ENCODE measurements around the gene GNB5. TPM values are rescaled to one million over a fixed set of nuclear protein-coding genes. Genes with fewer than 3 reads are reported as not detected.
A peak's percentile ranks its signal among the peaks of the same experiment; 100 is the strongest.

GNB5 gene
- polyA plus RNA-seq, 4 donors, result 14.7 to 19.4 (median 17.4) TPM

DNA sequence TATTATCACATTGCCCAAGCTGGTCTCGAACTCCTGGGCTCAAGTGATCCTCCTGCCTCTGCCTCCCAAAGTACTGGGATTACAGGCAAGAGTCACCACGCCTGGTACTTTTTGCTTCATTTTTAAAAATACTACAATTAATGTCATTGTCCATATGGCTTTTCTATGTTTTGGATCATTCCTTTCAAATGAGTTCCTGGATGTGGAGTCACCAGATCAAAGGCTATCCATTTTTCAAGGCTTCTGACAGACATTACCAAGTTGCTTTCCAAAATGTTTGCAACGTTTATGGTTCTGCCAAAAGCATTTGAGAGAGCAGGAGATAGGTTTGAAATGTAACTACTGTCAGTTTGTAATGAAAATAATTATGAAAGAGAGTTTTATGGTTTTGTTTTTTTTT lies 44.4 kb downstream of the GNB5 start:
- no peak for DNase-seq (ENCODE audit: low read depth in 4 of 4, low spot score in 3 of 4)

- DNase-seq (ENCODE audit: low read depth in 4 of 4, low spot score in 3 of 4), result no peak
Measured at GRCh38 chr15:52146261-52146660, 44.9 kb downstream of the GNB5 start.

- DNase-seq (ENCODE audit: low read depth in 4 of 4, low spot score in 3 of 4), result no peak
Measured at GRCh38 chr15:52144656-52145178, 46.5 kb downstream of the GNB5 start.

- no peak for DNase-seq (ENCODE audit: low read depth in 4 of 4, low spot score in 3 of 4)
Measured at GRCh38 chr15:52143873-52144272, 47.3 kb downstream of the GNB5 start.

DNA sequence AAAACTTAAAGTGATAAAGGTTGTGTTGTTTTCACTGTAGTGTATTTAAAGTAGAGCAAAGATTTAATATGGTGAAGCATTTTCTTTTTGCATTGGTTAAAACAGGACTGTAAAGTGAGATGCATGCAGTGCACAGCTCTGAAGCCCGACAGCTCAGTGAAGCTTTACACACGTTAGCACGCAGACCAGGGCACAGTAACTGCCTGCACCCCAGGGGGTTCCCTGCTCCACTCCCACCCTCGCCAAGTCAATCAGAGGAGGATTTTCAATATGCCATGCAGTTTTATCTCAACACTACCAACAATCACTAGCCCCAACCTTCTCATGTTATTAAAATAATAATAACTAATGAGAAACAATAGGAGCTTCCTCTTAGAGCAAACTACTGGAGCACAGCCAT lies 50.5 kb downstream of the GNB5 start:
- no peak for DNase-seq (ENCODE audit: low read depth in 4 of 4, low spot score in 3 of 4)

DNA sequence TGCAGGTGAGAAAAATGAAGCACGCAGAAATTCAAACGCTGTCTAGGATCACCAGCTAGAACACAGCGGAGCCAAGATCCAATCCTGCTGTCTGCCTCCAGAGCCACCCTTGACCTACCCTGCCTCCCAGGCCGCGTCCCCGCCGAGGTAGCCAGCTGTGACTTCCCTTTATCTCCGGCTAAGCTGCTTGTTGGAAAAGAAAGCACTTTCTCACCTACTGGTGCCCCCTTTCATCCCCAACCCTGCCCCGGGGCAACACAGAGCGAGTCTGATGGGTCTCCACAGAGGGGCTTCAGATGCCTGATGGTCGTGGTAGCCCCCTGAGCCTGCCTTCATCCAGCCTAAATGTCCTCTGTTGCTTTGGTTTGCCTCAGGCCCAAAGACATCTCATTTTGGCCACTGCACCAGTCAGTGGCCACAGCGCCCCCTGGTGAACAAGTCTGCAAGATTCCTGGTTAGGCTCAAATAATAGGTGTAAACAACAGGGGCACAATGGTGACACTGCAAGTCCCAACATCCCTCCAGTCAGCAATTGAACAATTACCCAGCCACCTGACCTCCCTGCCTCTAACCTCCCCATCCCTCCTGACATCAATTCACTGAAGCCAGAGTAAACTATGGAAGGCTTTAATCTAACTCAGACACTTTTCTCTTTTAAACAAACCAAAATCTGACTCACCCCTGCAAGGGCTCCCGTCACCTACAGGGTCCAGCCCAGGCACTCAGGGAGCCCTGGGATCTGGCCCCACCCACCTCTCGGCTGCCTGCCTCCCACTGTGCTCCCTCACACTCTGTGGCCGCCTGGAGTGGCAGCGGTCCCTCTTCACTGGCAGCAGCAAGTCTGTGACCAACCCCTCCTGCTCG lies 51.4 kb downstream of the GNB5 start:
- peak in 2 of 4 donors; percentile 27 to 32 for DNase-seq (ENCODE audit: low read depth in 4 of 4, low spot score in 3 of 4)

DNA sequence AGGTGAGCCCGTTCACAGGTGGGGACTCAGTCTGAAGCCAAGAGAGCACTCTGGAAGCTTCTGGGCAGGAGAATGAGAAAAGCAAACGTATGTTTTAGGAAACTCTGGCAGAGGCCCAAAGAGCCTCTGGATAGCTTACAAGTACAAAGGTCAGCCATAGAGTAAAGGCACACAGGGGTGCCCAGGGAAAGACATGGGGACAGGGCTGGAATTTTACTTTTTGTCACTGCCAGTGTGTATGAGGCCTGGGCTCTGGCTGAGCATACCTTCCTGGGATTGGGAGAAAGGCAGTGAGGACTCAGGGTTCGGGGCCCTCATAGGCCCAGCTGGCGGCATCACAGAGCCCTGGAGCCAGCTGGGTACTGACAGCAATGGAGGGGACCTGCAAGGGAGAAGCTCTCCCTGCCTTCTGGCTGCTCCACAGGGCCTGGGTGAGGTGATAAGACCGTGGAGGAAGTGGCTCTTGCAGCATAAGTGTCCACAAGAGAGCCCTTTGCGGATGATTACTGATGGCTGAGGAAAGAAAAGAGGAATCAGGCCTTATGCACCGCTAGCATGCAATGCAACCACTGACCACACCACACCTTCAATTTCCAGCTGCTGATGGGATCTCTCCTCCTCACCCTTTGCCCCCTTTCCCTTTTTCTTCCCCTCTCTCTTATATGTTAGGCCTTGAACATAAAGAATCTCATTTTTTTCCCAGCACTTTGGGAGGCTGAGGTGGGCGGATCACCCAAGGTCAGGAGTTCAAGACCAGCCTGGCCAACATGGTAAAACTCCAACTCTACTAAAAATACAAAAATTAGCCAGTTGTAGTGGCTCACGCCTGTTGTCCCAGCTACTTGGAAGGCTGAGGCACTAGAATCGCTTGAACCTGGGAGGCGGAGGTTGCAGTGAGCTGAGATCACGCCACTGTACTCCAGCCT lies 53.5 kb downstream of the GNB5 start:
- no peak for DNase-seq (ENCODE audit: low read depth in 4 of 4, low spot score in 3 of 4)

- no peak for DNase-seq (ENCODE audit: low read depth in 4 of 4, low spot score in 3 of 4)
Measured at GRCh38 chr15:52136442-52136980, 54.7 kb downstream of the GNB5 start.

DNA sequence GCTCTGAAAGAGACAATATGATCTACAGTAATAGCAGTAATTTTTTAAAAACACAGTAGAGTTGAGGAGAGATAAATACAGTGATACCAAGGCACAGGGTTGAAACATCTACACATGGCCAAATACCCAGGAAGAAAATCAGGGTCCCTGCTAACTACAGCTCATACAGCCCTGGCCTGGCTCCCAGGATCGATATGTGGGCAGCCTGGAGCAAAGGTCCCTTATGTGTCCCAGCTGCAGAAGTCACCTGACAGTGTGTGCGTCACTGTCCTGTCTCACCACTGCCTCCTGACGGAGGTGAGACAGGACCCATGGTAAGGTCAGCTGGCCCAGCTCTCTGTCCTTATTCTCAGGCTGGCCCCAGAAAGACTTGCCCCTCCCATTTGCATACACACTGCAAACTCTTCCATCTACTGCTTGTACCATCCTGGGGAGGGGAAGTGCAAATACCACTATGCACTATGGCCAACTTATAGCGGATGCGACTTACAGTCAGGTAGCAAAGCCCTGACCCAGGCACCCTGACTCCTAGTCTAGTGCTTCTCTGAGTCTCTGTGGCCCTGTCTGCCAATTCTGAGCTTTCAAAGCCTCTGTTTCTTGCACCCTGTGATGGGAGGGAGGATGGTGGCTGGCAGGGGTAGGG lies 56.6 kb downstream of the GNB5 start:
- DNase-seq (ENCODE audit: low read depth in 4 of 4, low spot score in 3 of 4), result no peak

DNA sequence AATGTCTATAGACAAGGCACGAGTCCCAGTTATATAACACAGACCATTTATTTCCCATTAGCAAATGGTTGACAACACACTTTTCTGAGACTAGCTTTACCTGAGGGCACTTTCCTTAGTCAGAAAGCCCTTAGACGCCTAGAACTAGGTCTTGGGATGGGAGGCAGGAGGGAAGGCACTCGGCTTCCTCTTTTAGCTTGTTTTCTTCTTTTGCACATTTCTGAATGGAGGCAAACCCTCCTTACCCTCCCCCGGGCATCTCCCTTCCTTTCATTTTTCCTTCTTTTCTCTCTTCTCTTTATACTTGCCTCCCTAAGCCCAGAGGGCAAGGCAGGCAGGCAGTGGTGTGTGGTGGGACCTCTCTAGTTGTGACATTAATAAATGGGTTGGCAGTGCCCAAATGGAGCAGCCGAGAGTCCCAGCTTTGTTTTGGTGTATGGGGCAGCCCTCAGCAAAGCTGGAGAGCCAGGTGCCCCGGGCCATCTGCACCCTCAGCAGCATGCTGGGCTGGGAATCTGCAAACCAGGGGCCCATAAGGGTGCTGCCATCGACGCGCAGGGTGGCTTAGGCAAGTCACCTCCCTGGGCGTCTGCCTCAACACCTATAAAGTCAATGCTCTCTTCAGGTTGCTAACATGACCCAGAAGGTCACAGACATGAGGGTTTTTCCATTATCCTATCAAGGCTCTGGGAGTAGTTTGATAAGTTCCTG lies 57.5 kb downstream of the GNB5 start:
- no peak for DNase-seq (ENCODE audit: low read depth in 4 of 4, low spot score in 3 of 4)

DNA sequence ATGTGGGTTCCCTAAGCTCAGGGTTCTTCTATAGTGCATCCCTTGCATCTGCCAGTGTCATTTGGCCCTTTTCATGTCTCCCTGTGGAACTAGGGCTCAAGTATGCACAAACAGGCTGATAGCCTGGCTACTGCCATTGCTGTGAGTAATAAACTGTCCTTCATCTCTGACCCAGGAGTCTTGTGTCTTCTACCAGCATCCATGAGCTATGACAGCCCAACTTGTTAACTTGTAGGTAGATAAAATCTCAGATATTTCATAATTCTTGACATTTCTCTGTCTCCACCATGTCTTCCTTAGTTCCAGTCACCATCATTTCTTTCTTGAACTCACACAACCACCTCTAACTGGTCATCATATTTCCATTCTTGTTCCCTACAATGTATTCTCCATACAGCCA lies 59.1 kb downstream of the GNB5 start:
- no peak for DNase-seq (ENCODE audit: low read depth in 4 of 4, low spot score in 3 of 4)

DNA sequence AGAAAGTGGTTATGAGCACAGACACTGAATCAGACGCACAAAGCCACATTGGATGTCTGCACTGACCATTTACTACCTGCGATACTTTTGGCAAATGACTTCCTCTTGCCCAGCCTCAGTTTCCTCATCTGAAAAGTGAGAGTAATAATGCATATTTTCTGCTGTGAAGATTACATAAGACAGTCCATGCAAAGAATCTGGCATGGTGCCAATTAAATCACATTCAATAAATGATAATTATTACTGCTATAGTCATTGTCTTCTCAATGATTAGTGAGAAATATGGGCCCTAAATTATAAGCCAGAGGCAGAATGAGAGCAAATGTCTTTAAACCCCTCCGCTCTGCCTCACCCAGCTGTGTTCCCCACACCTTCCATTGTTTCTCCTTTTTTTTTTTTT lies 62.6 kb downstream of the GNB5 start:
- no peak for DNase-seq (ENCODE audit: low read depth in 4 of 4, low spot score in 3 of 4)

DNA sequence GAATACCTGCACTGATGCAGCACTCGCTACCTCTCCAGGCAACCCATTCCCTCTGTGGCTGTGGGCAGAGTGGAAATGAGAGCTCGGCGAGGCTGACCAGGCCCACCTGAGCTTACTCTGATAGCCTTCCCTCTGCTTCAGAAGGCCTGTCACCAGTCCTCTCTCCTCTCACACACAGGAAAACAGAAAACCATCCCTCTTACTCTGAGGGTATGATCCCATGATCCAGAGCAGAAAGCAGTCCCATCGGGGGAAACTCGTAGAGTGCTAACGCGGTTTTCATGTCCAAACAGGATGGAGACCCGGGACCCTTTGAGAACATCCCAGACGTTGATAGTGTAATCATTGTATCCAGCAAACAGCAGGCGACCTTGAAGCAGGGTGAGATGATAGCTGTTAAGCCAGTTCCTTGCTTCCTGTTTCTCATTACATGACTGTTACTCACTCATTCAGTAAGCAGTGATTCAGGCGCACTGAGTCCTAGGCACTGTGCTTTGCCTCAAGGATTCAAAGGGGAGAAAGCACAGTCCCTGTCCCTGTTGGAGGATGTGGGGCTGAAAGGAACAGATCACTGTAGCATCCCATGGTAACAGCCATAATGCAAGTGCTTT lies 66.8 kb downstream of the GNB5 start:
- DNase-seq (ENCODE audit: low read depth in 4 of 4, low spot score in 3 of 4), result no peak

DNA sequence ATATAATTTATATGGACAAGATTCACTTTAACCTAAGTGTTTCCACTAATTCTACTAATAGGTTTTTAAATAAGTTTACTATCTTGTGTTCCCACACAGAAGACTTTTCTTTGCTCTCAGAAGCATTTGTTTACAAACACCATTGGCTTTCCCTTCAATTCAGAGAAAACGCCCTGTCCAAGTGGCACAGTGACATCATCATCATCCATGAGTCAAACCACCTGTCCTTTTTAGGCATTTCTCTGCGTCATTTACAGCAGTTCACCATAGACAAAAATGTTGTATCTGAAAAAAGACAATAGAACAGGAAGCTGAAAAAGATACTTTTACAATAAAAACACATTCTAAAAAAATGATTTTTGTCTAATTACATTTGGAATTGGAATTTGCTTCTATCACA lies 69.3 kb downstream of the GNB5 start:
- no peak for DNase-seq (ENCODE audit: low read depth in 4 of 4, low spot score in 3 of 4)

DNA sequence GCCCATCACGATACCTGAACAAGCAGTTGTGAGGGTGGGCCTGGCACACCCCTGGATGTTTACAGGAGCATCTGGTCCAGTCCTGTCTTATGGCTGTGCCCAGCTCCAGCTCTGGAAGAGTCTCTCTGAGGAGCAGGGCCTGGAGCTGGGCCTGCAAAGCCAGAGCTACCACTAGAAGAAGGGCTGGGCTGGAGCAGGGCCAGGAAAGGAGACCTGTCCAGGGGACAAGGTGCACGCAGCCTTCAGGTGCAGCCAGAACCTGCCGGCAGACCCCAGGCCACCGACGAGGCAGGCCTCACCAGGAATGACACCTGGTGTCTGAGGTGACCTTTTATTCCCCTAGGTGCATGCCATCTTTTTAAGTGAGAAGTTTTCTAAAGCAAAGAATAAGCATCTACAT lies 70.2 kb downstream of the GNB5 start:
- no peak for DNase-seq (ENCODE audit: low read depth in 4 of 4, low spot score in 3 of 4)

DNA sequence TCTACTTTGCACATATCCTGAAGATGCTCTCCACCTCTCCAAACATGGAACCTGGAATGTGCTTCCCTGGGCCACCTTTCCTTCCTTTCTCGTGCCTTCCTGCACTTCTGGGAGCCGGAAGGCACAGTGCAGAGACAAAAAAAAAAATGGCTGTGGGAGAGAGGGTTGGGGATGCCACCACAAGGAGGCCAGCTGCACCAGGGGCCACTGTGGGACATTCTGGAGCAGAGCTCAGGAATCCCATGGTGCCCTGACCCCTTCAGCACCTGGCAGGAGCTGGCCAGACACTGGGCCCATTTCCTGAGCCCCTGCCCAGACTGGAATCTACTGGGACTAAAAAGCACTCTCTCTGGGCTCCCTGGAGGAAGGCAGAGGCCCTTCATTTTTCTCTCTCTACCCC lies 70.7 kb downstream of the GNB5 start:
- DNase-seq (ENCODE audit: low read depth in 4 of 4, low spot score in 3 of 4), result no peak

- DNase-seq (ENCODE audit: low read depth in 4 of 4, low spot score in 3 of 4), result no peak
Measured at GRCh38 chr15:52118969-52119749, 72.0 kb downstream of the GNB5 start.

GRCh38 chr15:52117549-52117948 lies 73.6 kb downstream of the GNB5 start:
- no peak for DNase-seq (ENCODE audit: low read depth in 4 of 4, low spot score in 3 of 4)

Data from left renal pelvis (tissue), 4 donors.